LNCaP clone FGC (cell line): ENCODE data around the gene CCDC27.
"Not testable (repeated sequence)": the region's sequence is repeated elsewhere in the genome, so short reads cannot be mapped to it uniquely, and the experiment has no call there.

Experiments used
- DNase-seq: peaks from one replicate; pipeline ENCODE4 v3.0.0-alpha.2; 2011; ENCODE audit warnings: low read depth
- H3K4me3 ChIP-seq: 2 replicates; pipeline ENCODE4 v1.5.1; 2011; ENCODE audit warnings: mild to moderate bottlenecking, low read depth, low read length, control low read depth
- CTCF ChIP-seq: IDR thresholded peaks from 2 replicates; pipeline ENCODE4 v1.5.1; 2012; ENCODE audit warnings: mild to moderate bottlenecking; ENCODE audit not compliant: control insufficient read depth, insufficient read depth; ENCODE audit errors: extremely low read depth

Gene CCDC27

GRCh38 chr1:3746389-3746829 lies 5.8 kb upstream of the CCDC27 start:
- no peak for DNase-seq
- no peak for TF ChIP-seq CTCF
- peak overlapping the region; percentile 88 for H3K4me3 ChIP-seq

GRCh38 chr1:3746830-3747521 lies 5.3 kb upstream of the CCDC27 start:
- no peak for TF ChIP-seq CTCF
- peak; percentile 67 for DNase-seq
- peak overlapping the region; percentile 88 for H3K4me3 ChIP-seq

GRCh38 chr1:3747522-3747848 lies 4.8 kb upstream of the CCDC27 start:
- TF ChIP-seq CTCF: no peak
- peak overlapping the region; percentile 88 for H3K4me3 ChIP-seq
- DNase-seq: no peak

GRCh38 chr1:3747903-3748302 lies 4.3 kb upstream of the CCDC27 start:
- DNase-seq: no peak
- H3K4me3 ChIP-seq: peak overlapping the region; percentile 88; the same call in 1 of the 2 replicates
- no peak for TF ChIP-seq CTCF

GRCh38 chr1:3748316-3748900 lies 3.8 kb upstream of the CCDC27 start:
- DNase-seq, H3K4me3 ChIP-seq: not testable (repeated sequence)

GRCh38 chr1:3749512-3749911 lies 2.7 kb upstream of the CCDC27 start:
- DNase-seq: no peak
- H3K4me3 ChIP-seq: no peak overlapping the region

GRCh38 chr1:3750741-3751140 lies 1.5 kb upstream of the CCDC27 start:
- TF ChIP-seq CTCF: no peak
- DNase-seq: no peak
- H3K4me3 ChIP-seq: no peak overlapping the region

More at GRCh38 chr1:3749512-3749911, 2.7 kb upstream of the CCDC27 start:
- no peak for TF ChIP-seq CTCF
